Colonic mucosa (tissue), 4 donors: Measurements from ENCODE around the gene FABP3. TPM values are rescaled to one million over a fixed set of nuclear protein-coding genes. Genes with fewer than 3 reads are reported as not detected.

Experiments
- DNase-seq: peaks from one replicate; pipeline ENCODE4 v3.0.0-alpha.2; 2020
- H3K27ac ChIP-seq: fragments of 200-600 bp; one replicate; pipeline ENCODE4 v1.8.0; 2021
- H3K27me3 ChIP-seq: fragments of 200-600 bp; one replicate; pipeline ENCODE4 v1.8.0; 2021
- H3K36me3 ChIP-seq: fragments of 200-600 bp; one replicate; pipeline ENCODE4 v1.8.0; 2021
- H3K4me1 ChIP-seq: fragments of 200-600 bp; one replicate; pipeline ENCODE4 v1.8.0; 2021; ENCODE audit warnings: mild to moderate bottlenecking
- H3K4me3 ChIP-seq: fragments of 200-600 bp; one replicate; pipeline ENCODE4 v1.8.0; 2021
- H3K9ac ChIP-seq, 2 donors: one replicate each; pipeline ENCODE4 v1.7.0; 2013; ENCODE audit warnings: control low read depth in 2 of 2, low read depth in 2 of 2, low read length in 2 of 2
- H3K9me3 ChIP-seq: fragments of 200-600 bp; one replicate; pipeline ENCODE4 v1.8.0; 2021
- intact Hi-C: fragments of 100-400 bp; cut with DNase I; formaldehyde crosslinking; loops from one replicate; pipeline ENCODE4 v1.14.1; 2022
- total RNA-seq, 2 donors: library from RNA; stranded (reverse); fragmentation: NEBNext Ultra II Directional in 1 of 2; extraction: Animal tissue kit (Norgen Biotek cat#: 25700) in 1 of 2; gene quantifications; one replicate each; pipeline ENCODE4 v1.2.1, GENCODE V29; 2021
- TF ChIP-seq, protein P1 (sequence below): fragments of 200-600 bp; IDR thresholded peaks from one replicate; pipeline ENCODE4 v1.8.0; 2022; ENCODE audit warnings: antibody characterized with exemption, mild to moderate bottlenecking
- donor health status: healthy.
- donor health status: DM: no; HTN: no; CAD: no.
- donor health status: DM: no; HTN: no; CAD: no.

The FABP3 gene
- total RNA-seq, 2 donors from 2014 or later = 2.8 to 4.7 TPM

DNA sequence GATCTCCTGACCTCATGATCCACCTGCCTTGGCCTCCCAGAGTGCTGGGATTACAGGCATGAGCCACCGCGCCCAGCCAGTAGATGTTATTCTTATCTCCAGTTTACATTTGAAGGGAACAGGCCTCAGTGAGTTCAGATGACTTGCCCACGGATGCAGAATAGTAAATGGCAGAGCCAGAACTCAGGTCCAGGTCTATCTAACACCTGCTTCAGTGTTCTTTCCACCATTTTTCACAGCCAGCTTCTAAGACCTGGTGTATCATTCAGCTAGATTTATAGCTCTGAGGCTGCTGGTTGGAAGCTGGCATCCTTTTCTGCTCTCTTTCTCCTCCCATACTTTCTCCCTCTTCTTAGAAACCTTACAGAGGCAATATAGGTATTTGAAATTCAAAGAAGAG lies 10.8 kb downstream of the FABP3 start:
- no peak overlapping the region for H3K27ac ChIP-seq
- no peaks in the 10 kb centered on the region for H3K9me3 ChIP-seq
- intact Hi-C loops = no loop called here
- H3K9ac ChIP-seq = no peak overlapping the region
- no peak for DNase-seq
- no peaks in the 10 kb centered on the region for H3K4me1 ChIP-seq
- H3K36me3 ChIP-seq = no peaks in the 10 kb centered on the region
- no peak overlapping the region for H3K4me3 ChIP-seq
- no peaks in the 10 kb centered on the region for H3K27me3 ChIP-seq
- TF ChIP-seq, protein P1, sequence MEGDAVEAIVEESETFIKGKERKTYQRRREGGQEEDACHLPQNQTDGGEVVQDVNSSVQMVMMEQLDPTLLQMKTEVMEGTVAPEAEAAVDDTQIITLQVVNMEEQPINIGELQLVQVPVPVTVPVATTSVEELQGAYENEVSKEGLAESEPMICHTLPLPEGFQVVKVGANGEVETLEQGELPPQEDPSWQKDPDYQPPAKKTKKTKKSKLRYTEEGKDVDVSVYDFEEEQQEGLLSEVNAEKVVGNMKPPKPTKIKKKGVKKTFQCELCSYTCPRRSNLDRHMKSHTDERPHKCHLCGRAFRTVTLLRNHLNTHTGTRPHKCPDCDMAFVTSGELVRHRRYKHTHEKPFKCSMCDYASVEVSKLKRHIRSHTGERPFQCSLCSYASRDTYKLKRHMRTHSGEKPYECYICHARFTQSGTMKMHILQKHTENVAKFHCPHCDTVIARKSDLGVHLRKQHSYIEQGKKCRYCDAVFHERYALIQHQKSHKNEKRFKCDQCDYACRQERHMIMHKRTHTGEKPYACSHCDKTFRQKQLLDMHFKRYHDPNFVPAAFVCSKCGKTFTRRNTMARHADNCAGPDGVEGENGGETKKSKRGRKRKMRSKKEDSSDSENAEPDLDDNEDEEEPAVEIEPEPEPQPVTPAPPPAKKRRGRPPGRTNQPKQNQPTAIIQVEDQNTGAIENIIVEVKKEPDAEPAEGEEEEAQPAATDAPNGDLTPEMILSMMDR = no peak

DNA sequence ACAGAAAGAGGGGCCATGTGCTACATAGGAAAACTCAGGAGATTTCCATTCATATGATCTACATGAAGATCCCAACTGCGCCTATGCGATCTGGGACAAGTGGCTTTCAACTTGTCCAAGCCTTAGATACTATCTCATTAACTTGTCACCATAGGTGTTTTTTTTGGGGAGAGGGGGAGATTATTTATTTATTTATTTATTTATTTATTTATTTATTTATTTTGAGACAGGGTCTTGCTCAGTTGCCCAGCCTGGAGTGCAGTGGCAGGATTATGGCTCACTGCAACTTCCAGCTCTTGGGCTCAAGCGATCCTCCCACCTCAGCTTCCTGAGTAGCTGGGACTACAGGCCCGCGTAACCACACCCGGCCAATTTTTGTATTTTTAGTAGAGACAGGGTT lies 11.3 kb downstream of the FABP3 start:
- Histone ChIP-seq H3K36me3 (no peaks in the 10 kb centered on the region), H3K27me3 (no peaks in the 10 kb centered on the region), H3K27ac (no peak overlapping the region), H3K9me3 (no peaks in the 10 kb centered on the region), H3K9ac (no peak overlapping the region), H3K4me3 (no peak overlapping the region), H3K4me1 (no peaks in the 10 kb centered on the region)
- no peak for DNase-seq
- intact Hi-C loops = no loop called here
- TF ChIP-seq, protein P1 = no peak

DNA sequence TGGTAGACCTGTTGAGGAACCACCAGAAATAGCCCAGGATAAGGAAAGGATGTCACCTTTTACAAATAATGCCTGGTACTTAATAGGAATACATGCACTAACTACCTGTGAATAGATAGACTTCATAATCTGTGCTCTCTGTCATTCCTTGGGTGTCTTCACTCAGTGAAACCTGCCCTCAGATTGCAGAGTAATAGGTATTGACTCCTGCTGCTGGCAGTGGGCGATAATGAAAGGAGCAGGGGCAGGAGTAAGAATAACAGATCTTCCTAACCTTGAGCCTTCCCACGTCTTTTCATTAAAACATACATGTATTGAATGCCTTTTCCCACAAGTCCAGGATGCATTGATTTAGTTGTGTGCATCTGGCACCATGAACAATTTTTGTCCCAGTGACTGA lies 16.4 kb downstream of the FABP3 start:
- no peak for DNase-seq
- intact Hi-C loops = no loop called here
- Histone ChIP-seq H3K27ac (no peak overlapping the region), H3K9ac (no peak overlapping the region), H3K4me1 (no peaks in the 10 kb centered on the region), H3K4me3 (no peak overlapping the region), H3K36me3 (no peaks in the 10 kb centered on the region), H3K27me3 (no peaks in the 10 kb centered on the region), H3K9me3 (no peaks in the 10 kb centered on the region)
- TF ChIP-seq, protein P1 = no peak

- DNase-seq = no peak
- H3K36me3 ChIP-seq = no peaks in the 10 kb centered on the region
Observed at GRCh38 chr1:31354283-31354682, 18.6 kb downstream of the FABP3 start.

GRCh38 chr1:31348449-31348848 lies 24.4 kb downstream of the FABP3 start:
- intact Hi-C loops = no loop called here
- no peak for DNase-seq
- Histone ChIP-seq H3K27me3 (no peaks in the 10 kb centered on the region), H3K9me3 (no peaks in the 10 kb centered on the region), H3K4me3 (no peak overlapping the region), H3K4me1 (no peaks in the 10 kb centered on the region), H3K36me3 (no peaks in the 10 kb centered on the region), H3K27ac (no peak overlapping the region), H3K9ac (no peak overlapping the region)
- TF ChIP-seq, protein P1 = no peak

More at GRCh38 chr1:31354283-31354682, 18.6 kb downstream of the FABP3 start:
- no peaks in the 10 kb centered on the region for H3K27me3 ChIP-seq
- H3K27ac ChIP-seq = no peak overlapping the region
- TF ChIP-seq, protein P1 = no peak
- H3K9me3 ChIP-seq = no peaks in the 10 kb centered on the region
- no peak overlapping the region for H3K4me3 ChIP-seq
- no peak overlapping the region for H3K9ac ChIP-seq
- no peaks in the 10 kb centered on the region for H3K4me1 ChIP-seq
- intact Hi-C loops = no loop called here

DNA sequence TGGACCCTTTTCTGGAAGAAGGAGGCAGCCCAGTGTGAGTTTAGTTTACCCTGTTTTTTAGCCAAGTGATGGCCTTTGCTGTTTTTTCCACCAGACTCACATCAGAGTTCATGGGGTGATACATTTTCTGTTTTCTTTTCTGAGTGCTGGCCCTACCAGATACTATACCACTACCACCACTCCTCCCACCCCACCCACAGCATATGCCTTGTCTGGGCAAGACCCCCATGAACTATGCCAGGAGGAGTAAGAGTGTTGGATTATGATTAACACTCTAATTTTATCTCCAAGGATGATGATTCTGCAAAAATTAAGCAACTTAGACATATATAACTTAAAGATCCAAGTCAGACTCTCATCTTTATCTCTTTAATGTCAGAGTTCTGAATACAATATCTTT lies 26.1 kb downstream of the FABP3 start:
- no peaks in the 10 kb centered on the region for H3K9me3 ChIP-seq
- TF ChIP-seq, protein P1 = no peak
- no peaks in the 10 kb centered on the region for H3K4me1 ChIP-seq
- DNase-seq = no peak
- no peak overlapping the region for H3K27ac ChIP-seq
- H3K27me3 ChIP-seq = no peaks in the 10 kb centered on the region
- H3K9ac ChIP-seq = no peak overlapping the region
- H3K4me3 ChIP-seq = no peak overlapping the region
- intact Hi-C loops = no loop called here
- no peaks in the 10 kb centered on the region for H3K36me3 ChIP-seq
